Osteoblast (primary cell): Measurements from ENCODE around the gene IGSF11. TPM values are rescaled to one million over a fixed set of nuclear protein-coding genes. Genes with fewer than 3 reads are reported as not detected.

Experiments
- DNase-seq: peaks from one replicate; pipeline ENCODE4 v3.0.0; 2011; ENCODE audit warnings: low spot score, mixed read lengths; ENCODE audit not compliant: insufficient read length; ENCODE audit errors: missing footprints
- H2AFZ ChIP-seq: 2 replicates; pipeline ENCODE4 v1.6.0; 2011; ENCODE audit warnings: mild to moderate bottlenecking, low read length
- H3K27ac ChIP-seq: 2 replicates; pipeline ENCODE4 v1.5.1; 2011; ENCODE audit warnings: mild to moderate bottlenecking, low read depth, low read length, moderate library complexity
- H3K27me3 ChIP-seq: 2 replicates; pipeline ENCODE4 v1.6.0; 2012; ENCODE audit warnings: mild to moderate bottlenecking, control low read depth, inconsistent platforms, low read length, moderate library complexity; ENCODE audit not compliant: insufficient read depth
- H3K36me3 ChIP-seq: 2 replicates; pipeline ENCODE4 v1.5.1; 2011; ENCODE audit warnings: mild to moderate bottlenecking, low read length, control low read depth, moderate library complexity; ENCODE audit not compliant: insufficient read depth
- H3K4me1 ChIP-seq: 2 replicates; pipeline ENCODE4 v1.5.1; 2011; ENCODE audit warnings: mild to moderate bottlenecking, low read length, control low read depth, moderate library complexity; ENCODE audit not compliant: insufficient read depth
- H3K4me2 ChIP-seq: 2 replicates; pipeline ENCODE4 v1.6.0; 2011; ENCODE audit warnings: mild to moderate bottlenecking, low read length; ENCODE audit not compliant: insufficient read depth
- H3K4me3 ChIP-seq: fragments of 200-600 bp; sonication (generic); 3 replicates; pipeline ENCODE4 v1.5.1; 2012; ENCODE audit warnings: mild to moderate bottlenecking, low read length, inconsistent platforms; ENCODE audit not compliant: insufficient read depth
- H3K79me2 ChIP-seq: 2 replicates; pipeline ENCODE4 v1.6.0; 2012; ENCODE audit warnings: mild to moderate bottlenecking, low read length, control low read depth, inconsistent platforms; ENCODE audit not compliant: insufficient read depth
- H3K9me3 ChIP-seq: 2 replicates; pipeline ENCODE4 v1.5.1; 2011; ENCODE audit warnings: low read depth, low read length, control low read depth
- H4K20me1 ChIP-seq: 2 replicates; pipeline ENCODE4 v1.6.0; 2012; ENCODE audit warnings: mild to moderate bottlenecking, low read length, control low read depth; ENCODE audit not compliant: insufficient read depth
- CTCF ChIP-seq: IDR thresholded peaks from 2 replicates; pipeline ENCODE4 v1.5.1; 2011; ENCODE audit warnings: mild to moderate bottlenecking, low read depth, low read length, moderate library complexity; ENCODE audit errors: extremely low read depth
- total RNA-seq: library from RNA; depleted of rRNA; stranded (reverse); fragments of >200 nt; gene quantifications from 2 replicates; pipeline ENCODE4 v1.2.3, GENCODE V29; 2012

Gene IGSF11
- total RNA-seq, 1 donor = 0.36 TPM

- H2AFZ ChIP-seq = no peak overlapping the region
- no peaks in the 10 kb centered on the region for H3K79me2 ChIP-seq
- no peaks in the 10 kb centered on the region for H3K9me3 ChIP-seq
- TF ChIP-seq CTCF = no peak
- H3K4me3 ChIP-seq = no peak overlapping the region
- H3K27ac ChIP-seq = no peak overlapping the region
- H3K4me1 ChIP-seq = no peaks in the 10 kb centered on the region
- no peak overlapping the region for H3K4me2 ChIP-seq
- DNase-seq = no peak
- H3K27me3 ChIP-seq = no peaks in the 10 kb centered on the region
- no peaks in the 10 kb centered on the region for H4K20me1 ChIP-seq
- H3K36me3 ChIP-seq = no peaks in the 10 kb centered on the region
Measured at GRCh38 chr3:118970819-118971218, 63.8 kb downstream of the IGSF11 start.

GRCh38 chr3:118968640-118969039 is 66.0 kb downstream of the IGSF11 start:
- Histone ChIP-seq H3K27me3 (no peaks in the 10 kb centered on the region), H3K36me3 (no peaks in the 10 kb centered on the region), H3K4me2 (no peak overlapping the region), H3K27ac (no peak overlapping the region), H2AFZ (no peak overlapping the region), H4K20me1 (no peaks in the 10 kb centered on the region), H3K4me3 (no peak overlapping the region), H3K79me2 (no peaks in the 10 kb centered on the region), H3K4me1 (no peaks in the 10 kb centered on the region), H3K9me3 (no peaks in the 10 kb centered on the region)
- no peak for TF ChIP-seq CTCF
- DNase-seq = no peak

GRCh38 chr3:118968111-118968510 is 66.5 kb downstream of the IGSF11 start:
- Histone ChIP-seq H3K27ac (no peak overlapping the region), H4K20me1 (no peaks in the 10 kb centered on the region), H3K4me3 (no peak overlapping the region), H3K4me2 (no peak overlapping the region), H3K9me3 (no peaks in the 10 kb centered on the region), H3K36me3 (no peaks in the 10 kb centered on the region), H3K27me3 (no peaks in the 10 kb centered on the region), H3K79me2 (no peaks in the 10 kb centered on the region), H3K4me1 (no peaks in the 10 kb centered on the region), H2AFZ (no peak overlapping the region)
- TF ChIP-seq CTCF = no peak
- no peak for DNase-seq

- Histone ChIP-seq H2AFZ (no peak overlapping the region), H3K27me3 (no peaks in the 10 kb centered on the region), H3K9me3 (no peaks in the 10 kb centered on the region), H3K4me2 (no peak overlapping the region), H3K79me2 (no peaks in the 10 kb centered on the region), H3K4me1 (no peaks in the 10 kb centered on the region), H3K27ac (no peak overlapping the region), H3K36me3 (no peaks in the 10 kb centered on the region), H3K4me3 (no peak overlapping the region), H4K20me1 (no peaks in the 10 kb centered on the region)
- DNase-seq = no peak
- no peak for TF ChIP-seq CTCF
Measured at GRCh38 chr3:118966700-118967099, 67.9 kb downstream of the IGSF11 start.
